GM12874 (cell line): ENCODE results near the gene DERA.

Source experiments
- CTCF ChIP-seq: IDR thresholded peaks from 2 replicates; pipeline ENCODE4 v1.5.1; 2011; ENCODE audit warnings: low read depth, mild to moderate bottlenecking, control low read depth, low read length, moderate library complexity; ENCODE audit not compliant: insufficient read depth

The DERA gene

DNA sequence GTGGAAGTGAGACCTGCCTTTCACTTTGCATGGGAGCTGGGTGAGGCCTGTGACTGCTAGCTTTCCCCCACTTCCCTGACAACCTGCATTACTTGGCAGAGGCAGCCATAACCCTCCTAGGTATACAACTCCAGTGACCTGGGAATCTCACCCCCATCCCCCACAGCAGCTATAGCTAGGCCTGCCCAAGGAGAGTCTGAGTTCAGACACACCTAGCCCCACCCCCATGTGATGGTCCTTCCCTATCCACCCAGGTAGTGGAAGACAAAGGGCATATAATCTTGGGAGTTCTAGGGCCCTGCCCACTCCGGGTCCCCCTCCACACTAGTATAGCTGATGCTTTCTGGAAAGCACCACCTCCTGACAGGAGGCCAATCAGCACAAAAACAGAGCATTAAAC is 35.3 kb upstream of the DERA start:
- TF ChIP-seq CTCF, result no peak

- TF ChIP-seq CTCF, result no peak
Observed at GRCh38 chr12:15879413-15879812, 31.7 kb upstream of the DERA start.

GRCh38 chr12:15880721-15881120 is 30.4 kb upstream of the DERA start:
- no peak for TF ChIP-seq CTCF

GRCh38 chr12:15882118-15882971 is 28.8 kb upstream of the DERA start, which contains the start of gene STRAP:
Gene STRAP, plus strand, starts transcription at chr12:15882387. Its CDS starts 321 bp downstream, at chr12:15882708.
- no peak for TF ChIP-seq CTCF

DNA sequence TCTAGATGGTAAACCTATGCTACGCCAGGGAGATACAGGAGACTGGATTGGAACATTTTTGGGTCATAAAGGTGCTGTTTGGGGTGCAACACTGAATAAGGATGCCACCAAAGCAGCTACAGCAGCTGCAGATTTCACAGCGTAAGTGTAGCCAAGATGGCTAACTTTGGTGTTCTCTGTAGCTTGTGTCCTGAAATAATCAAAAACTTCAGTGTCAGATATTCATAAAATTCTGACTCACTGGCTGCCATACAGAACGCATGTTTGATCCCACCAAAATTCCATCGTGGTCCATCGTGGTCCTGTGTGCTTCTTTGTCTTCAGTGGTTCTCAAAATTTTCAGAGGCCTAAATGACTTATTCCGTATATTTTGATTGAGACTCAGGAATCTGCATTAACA is 27.6 kb upstream of the DERA start:
- TF ChIP-seq CTCF, result no peak

DNA sequence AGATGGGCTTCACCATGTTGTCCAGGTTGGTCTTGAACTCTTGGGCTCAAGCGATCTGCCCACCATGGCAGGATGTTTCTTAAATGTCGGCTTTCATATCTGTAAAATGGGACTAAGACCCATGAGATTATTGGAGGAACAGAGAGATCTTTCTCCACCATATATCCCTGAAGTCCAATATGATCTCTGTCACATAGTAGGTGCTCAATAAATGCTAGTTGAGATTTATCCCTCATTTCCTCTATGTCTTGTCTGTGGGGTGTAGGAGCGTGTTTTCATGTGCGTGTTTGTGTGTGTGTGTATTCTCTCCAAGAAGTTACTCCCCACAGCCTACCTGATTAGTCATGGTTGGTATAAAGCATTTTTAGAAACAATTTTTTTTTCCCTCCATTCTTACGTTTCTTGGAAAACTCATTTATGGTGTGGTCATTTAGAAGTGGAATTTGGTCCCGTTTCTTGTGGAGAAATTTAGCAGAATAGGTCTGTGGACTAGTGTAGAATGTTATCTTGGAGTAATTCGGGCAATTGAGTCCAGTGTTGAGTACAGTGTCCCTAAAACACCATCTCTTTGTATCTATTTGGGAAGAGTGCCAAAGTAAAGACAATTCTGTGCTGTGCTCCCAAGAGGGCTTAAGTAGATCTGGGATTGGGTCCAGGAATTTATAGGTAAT is 24.6 kb upstream of the DERA start:
- TF ChIP-seq CTCF, result no peak

DNA sequence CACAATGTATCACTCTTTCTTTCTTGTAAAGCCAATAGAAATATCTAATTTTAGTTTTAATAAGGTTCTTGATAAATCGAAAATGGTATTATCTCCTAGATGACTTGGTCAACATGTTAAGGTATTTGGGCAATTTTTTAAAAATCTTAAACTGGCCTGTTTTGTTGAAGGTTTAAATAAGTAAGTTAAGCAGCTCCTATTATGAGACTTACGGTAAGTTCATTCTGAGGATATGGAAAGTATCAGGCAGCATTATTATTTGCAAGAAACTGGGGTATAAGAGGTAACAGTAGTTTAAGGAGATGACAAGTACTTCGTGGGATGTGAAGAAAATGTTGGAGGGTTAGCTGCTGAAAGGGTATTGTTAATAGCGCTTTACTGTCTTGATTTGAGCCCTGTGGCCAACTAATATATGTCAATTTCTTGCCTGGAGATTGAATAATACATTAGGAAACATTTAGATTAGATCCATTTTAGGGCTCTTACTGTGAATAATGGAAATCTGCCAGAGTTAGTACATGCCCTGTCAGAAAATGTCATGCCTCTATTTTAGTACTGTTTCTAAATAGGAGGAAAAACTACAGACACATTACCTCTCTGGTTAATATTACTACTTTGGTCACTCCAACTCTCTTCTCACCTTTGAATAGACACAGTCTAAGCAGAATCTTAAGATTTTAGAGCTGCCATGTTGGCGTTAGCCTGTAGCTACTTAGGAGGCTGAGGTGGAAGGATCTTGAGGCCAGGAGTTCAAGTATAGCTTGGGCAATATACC is 23.9 kb upstream of the DERA start:
- no peak for TF ChIP-seq CTCF
